BLaER1 treated with 17β-estradiol and CSF1 and Interleukin-3, amounts not matched to agents 10 nM and 100 nM (cell line): Measurements from ENCODE around the gene BANK1.
"Not testable (repeated sequence)": the region's sequence is repeated elsewhere in the genome, so short reads cannot be mapped to it uniquely, and the experiment has no call there.

Experiments used
- H3K27ac ChIP-seq, 11 experiments: shearing (Covaris generic); formaldehyde crosslinking; 2 replicates each; pipeline ENCODE4 v1.8.1; 2022
- H3K27me3 ChIP-seq, 11 experiments: shearing (Covaris generic); formaldehyde crosslinking; 2 replicates each; pipeline ENCODE4 v1.8.1; 2022
- H3K36me3 ChIP-seq, 11 experiments: shearing (Covaris generic); formaldehyde crosslinking; 2 replicates each; pipeline ENCODE4 v1.8.1; 2022
- H3K4me1 ChIP-seq, 10 experiments: shearing (Covaris generic); formaldehyde crosslinking; 2 replicates each; pipeline ENCODE4 v1.8.1; 2022
- H3K4me2 ChIP-seq, 11 experiments: shearing (Covaris generic); formaldehyde crosslinking; 2 replicates each; pipeline ENCODE4 v1.8.1; 2022
- H3K4me3 ChIP-seq, 10 experiments: shearing (Covaris generic); formaldehyde crosslinking; 2 replicates each; pipeline ENCODE4 v1.8.1; 2022
- H3K9ac ChIP-seq, 11 experiments: shearing (Covaris generic); formaldehyde crosslinking; 2 replicates each; pipeline ENCODE4 v1.8.1; 2022
- H3K9me3 ChIP-seq, 11 experiments: shearing (Covaris generic); formaldehyde crosslinking; replicated peaks in 1 of 11; 2 replicates each; pipeline ENCODE4 v1.8.1; 2022
- H4K20me1 ChIP-seq, 11 experiments: shearing (Covaris generic); formaldehyde crosslinking; 2 replicates each; pipeline ENCODE4 v1.8.1; 2022
- Cebpa-rat ChIP-seq, 11 experiments: shearing (Covaris generic); IDR thresholded peaks; 2 replicates each; pipeline ENCODE4 v1.8.1; 2022

Gene BANK1

DNA sequence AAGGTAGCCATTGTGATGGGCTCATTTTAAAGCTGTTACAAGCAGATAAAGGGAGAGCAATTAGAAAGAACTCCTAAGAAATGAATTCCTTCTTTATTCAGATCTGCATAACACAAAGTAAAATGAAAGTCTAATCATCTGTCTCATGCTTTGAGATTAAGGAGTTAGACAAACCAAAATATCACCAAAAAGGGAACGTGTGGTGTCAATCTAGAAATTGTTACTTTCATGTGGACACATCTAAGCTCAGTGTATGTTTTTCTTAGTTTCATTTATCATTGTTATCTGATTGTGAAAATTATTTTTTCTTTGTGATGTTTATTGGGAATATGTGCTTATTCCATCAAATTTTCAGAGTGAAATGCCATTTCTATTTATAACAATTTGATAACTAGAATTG is 80.3 kb downstream of the BANK1 start:
- no peak overlapping the region for H3K4me3 ChIP-seq
- no peak for TF ChIP-seq Cebpa-rat (IDR thresholded peaks at IDR 0.05)
- no peaks in the 10 kb centered on the region for H3K27me3 ChIP-seq
- H3K9me3 ChIP-seq: peaks cover 6 to 15% (median 10%) of the 10 kb centered on the region in 11 experiments; a peak in 18 of 22 replicates
- H3K27ac ChIP-seq: no peak overlapping the region
- H3K4me1 ChIP-seq: peaks cover 0 to 27% (median 20%) of the 10 kb centered on the region in 10 experiments; a peak in 14 of 20 replicates
- no peaks in the 10 kb centered on the region for H4K20me1 ChIP-seq
- peaks cover 0 to 3% (median 0%) of the 10 kb centered on the region in 11 experiments; a peak in 1 of 22 replicates for H3K36me3 ChIP-seq
- peak overlapping the region in 3 of 11 experiments; percentile 16 to 53 (median 28); a peak in 5 of 22 replicates for H3K4me2 ChIP-seq
- H3K9ac ChIP-seq: no peak overlapping the region

DNA sequence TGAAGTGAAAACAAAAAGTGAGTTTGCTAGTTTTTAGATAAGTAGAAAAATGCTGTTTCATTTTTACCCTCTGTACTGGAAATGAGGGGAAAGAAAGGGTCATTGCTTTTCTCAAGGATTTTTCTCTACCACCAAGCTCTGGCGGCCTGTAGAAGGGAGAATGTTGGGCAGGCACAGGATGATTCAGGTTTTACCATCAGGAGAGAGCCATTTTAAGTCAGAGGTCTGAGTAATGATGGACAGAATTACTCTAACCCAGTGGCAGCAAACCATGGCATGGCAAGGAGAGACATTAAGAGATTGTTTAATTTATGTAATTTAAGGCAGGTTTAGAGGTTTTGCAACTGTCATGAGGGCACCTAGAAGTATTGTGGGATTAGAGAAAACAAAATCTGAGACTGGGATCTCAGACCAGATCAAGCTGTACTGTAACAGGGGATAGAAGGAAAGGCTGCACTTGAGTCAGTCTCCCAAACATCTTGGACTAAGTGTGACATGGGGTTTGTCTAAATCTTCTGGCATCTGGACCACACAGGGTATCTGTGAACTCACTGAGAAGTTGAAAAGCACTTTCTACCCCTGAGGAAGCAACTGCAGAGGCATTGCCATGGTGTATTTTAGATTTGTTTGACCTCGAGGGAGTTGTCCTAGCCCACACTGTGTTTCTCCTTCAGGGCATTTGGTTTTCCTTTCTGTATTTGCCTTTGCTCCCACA is 81.6 kb downstream of the BANK1 start:
- H3K27ac ChIP-seq: 0 out of 22 replicates have a peak overlapping the region, but pooled peaks of 1 of the 11 experiments have one; percentile 11
- H3K9me3 ChIP-seq: peaks cover 7 to 24% (median 18%) of the 10 kb centered on the region in 11 experiments; a peak in 18 of 22 replicates

DNA sequence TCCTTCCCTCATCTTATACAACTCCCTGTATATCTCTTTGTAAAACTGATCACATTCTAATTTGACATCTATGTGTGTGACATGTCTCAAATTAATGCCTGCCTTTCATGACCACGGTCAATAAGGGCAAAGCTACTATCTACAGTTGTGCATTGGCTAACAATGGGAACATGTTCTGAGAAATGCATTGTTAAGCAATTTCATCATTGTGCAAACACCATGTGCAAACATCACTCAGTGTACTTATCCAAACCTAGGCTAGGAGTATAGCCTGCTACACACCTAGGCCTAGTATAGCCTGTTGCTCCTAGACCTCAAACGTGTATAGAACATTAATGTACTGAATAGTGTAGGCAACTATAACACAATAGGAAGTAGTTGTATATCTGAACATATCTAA is 95.0 kb downstream of the BANK1 start:
- peaks cover 0 to 9% (median 0%) of the 10 kb centered on the region in 11 experiments; a peak in 3 of 22 replicates for H3K9me3 ChIP-seq
- H4K20me1 ChIP-seq: no peaks in the 10 kb centered on the region
- H3K36me3 ChIP-seq: no peaks in the 10 kb centered on the region

More for the DNA sequence above, 81.6 kb downstream of the BANK1 start:
- peaks cover 0 to 32% (median 20%) of the 10 kb centered on the region in 10 experiments; a peak in 14 of 20 replicates for H3K4me1 ChIP-seq
- no peaks in the 10 kb centered on the region for H4K20me1 ChIP-seq
- no peak for TF ChIP-seq Cebpa-rat (IDR thresholded peaks at IDR 0.05)
- peak overlapping the region in 9 of 11 experiments; percentile 9 to 62 (median 52); a peak in 18 of 22 replicates for H3K4me2 ChIP-seq
- no peaks in the 10 kb centered on the region for H3K27me3 ChIP-seq
- no peak overlapping the region for H3K9ac ChIP-seq
- peaks cover 0 to 5% (median 0%) of the 10 kb centered on the region in 11 experiments; a peak in 1 of 22 replicates for H3K36me3 ChIP-seq
- H3K4me3 ChIP-seq: no peak overlapping the region

DNA sequence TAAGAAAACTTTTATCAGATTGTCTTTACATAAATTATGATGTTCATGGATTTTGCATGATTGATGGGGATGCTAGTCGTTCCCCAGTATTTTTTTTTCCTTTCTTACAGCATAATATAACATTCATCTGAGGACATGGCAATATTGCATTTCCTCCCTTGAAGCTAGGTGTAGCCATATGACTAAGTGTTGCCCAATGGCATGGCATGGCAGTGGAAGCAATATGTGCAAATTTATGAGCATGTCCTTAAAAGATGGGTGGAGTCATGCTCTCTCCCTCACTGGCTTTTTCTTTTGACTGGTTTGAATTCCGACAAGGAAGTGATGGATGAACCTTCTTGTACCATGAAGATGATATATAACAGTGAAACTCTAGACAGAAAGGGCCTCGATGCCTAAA is 96.3 kb downstream of the BANK1 start:
- no peak for TF ChIP-seq Cebpa-rat (IDR thresholded peaks at IDR 0.05)
- Histone ChIP-seq H3K27me3 (no peaks in the 10 kb centered on the region), H3K4me1 (no peaks in the 10 kb centered on the region), H3K4me2 (no peak overlapping the region), H3K4me3 (no peak overlapping the region), H4K20me1 (no peaks in the 10 kb centered on the region), H3K36me3 (no peaks in the 10 kb centered on the region), H3K9ac (no peak overlapping the region), H3K27ac (no peak overlapping the region), H3K9me3 (peaks cover 0 to 20% (median 4%) of the 10 kb centered on the region in 11 experiments; a peak in 3 of 22 replicates)

More for the DNA sequence above, 95.0 kb downstream of the BANK1 start:
- H3K27me3 ChIP-seq: no peaks in the 10 kb centered on the region
- H3K4me2 ChIP-seq: no peak overlapping the region
- no peaks in the 10 kb centered on the region for H3K4me1 ChIP-seq
- H3K27ac ChIP-seq: no peak overlapping the region
- no peak overlapping the region for H3K9ac ChIP-seq
- H3K4me3 ChIP-seq: no peak overlapping the region
- TF ChIP-seq Cebpa-rat (IDR thresholded peaks at IDR 0.05): no peak

DNA sequence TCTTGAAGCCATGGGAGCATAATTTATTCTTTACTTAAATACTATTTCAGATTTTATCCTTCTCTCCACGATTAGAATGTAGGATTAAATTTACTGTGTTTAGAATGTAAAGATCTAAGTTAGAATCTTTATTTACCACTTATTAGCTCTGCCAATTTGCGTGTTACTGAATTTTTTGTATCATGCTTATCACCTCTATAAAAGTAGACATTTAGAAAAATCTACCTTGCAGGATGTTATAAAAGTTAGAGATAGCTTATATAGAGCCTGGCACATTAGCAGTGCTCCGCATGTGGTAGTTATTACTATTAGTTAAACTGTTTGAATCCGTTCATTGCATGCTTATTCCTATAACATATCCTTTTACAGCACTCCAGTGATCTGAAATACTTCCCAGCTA is 97.9 kb downstream of the BANK1 start:
- Histone ChIP-seq H3K9me3 (peaks cover 0 to 20% (median 4%) of the 10 kb centered on the region in 11 experiments; a peak in 3 of 22 replicates), H3K4me3 (no peak overlapping the region), H3K36me3 (no peaks in the 10 kb centered on the region), H4K20me1 (no peaks in the 10 kb centered on the region), H3K4me1 (no peaks in the 10 kb centered on the region), H3K9ac (no peak overlapping the region), H3K4me2 (no peak overlapping the region), H3K27me3 (no peaks in the 10 kb centered on the region), H3K27ac (no peak overlapping the region)
- TF ChIP-seq Cebpa-rat (IDR thresholded peaks at IDR 0.05): no peak

DNA sequence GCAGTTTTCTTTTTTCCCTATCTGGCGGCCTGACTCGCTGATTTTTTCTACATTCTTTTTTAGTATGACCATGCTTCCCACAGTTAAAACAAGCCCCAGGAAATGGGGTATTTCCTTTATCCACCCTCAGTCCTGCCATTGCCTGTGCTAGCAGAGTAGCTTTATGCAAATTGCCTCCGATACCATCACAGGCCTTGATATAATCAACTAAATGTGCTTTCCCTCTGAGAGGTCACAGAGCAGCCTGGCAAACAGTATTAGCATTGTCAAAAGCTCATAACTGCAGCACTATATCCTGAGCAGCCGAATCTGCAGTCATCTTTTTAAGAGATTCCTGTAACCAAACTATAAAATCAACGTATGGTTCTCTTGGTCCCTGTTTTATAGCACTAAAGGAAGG is 115.0 kb downstream of the BANK1 start:
- not testable (repeated sequence) for H3K27ac ChIP-seq, H3K4me1 ChIP-seq, H3K9ac ChIP-seq, H3K4me3 ChIP-seq, H4K20me1 ChIP-seq, H3K36me3 ChIP-seq, H3K27me3 ChIP-seq, H3K4me2 ChIP-seq
- peaks cover 13 to 24% (median 15%) of the 10 kb centered on the region in 11 experiments; a peak in 19 of 22 replicates for H3K9me3 ChIP-seq

DNA sequence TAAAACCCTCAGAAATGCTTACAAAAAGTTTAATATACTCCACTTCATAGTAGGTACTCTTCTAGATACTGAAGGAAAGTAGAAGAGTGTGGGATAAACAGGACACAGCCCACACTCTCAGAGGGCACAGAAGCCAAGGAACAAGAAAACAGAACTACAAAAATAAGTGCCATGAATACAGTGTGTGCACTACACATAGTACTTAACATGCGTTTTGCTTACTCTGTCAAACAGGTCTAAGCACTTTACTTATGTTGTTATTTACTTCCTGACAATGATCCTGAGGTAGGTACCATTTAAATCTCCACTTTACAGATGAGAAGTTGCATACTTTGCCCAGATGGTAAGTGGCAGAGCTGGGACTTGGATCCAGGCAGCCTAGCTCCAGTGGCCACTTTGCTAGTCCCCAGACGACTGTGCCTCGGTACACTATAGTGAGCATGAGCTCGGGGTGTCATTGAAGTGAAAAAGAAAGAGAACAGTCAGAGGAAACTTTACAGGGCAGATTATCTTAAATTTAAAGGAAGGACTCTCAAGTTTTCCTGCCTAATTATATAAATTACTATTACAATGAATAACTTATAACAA is 120.3 kb downstream of the BANK1 start:
- TF ChIP-seq Cebpa-rat (IDR thresholded peaks at IDR 0.05): no peak
- Histone ChIP-seq H3K27ac (no peak overlapping the region), H3K4me3 (no peak overlapping the region)

DNA sequence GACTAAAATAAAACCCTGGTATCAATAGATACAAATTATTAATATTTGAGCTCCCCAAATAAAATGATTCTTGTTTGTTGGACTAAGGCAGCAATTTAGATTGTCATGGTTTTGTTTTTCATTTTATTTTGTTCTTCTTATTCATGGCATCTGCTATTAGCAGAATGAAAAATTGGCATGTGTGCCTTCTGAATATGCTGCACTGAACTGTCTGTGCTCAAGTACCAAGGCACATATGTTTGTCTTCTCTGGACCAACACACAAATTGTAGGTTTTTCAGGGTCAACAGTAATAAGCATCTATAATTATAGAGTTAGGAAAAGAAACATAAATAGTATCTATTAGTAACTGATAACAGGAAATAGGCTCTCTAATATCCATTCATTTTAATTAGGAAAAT is 121.1 kb downstream of the BANK1 start:
- Histone ChIP-seq H3K4me1 (no peaks in the 10 kb centered on the region), H3K9me3 (peaks cover 5 to 18% (median 8%) of the 10 kb centered on the region in 11 experiments; a peak in 19 of 22 replicates), H3K4me2 (no peak overlapping the region), H4K20me1 (no peaks in the 10 kb centered on the region), H3K36me3 (no peaks in the 10 kb centered on the region), H3K27ac (no peak overlapping the region), H3K4me3 (no peak overlapping the region), H3K9ac (no peak overlapping the region), H3K27me3 (no peaks in the 10 kb centered on the region)
- TF ChIP-seq Cebpa-rat (IDR thresholded peaks at IDR 0.05): no peak

More for the DNA sequence above, 120.3 kb downstream of the BANK1 start:
- Histone ChIP-seq H3K4me1 (no peaks in the 10 kb centered on the region), H3K9ac (no peak overlapping the region), H3K4me2 (no peak overlapping the region), H3K36me3 (no peaks in the 10 kb centered on the region), H4K20me1 (no peaks in the 10 kb centered on the region), H3K27me3 (no peaks in the 10 kb centered on the region), H3K9me3 (peaks cover 11 to 24% (median 14%) of the 10 kb centered on the region in 11 experiments; a peak in 19 of 22 replicates)

DNA sequence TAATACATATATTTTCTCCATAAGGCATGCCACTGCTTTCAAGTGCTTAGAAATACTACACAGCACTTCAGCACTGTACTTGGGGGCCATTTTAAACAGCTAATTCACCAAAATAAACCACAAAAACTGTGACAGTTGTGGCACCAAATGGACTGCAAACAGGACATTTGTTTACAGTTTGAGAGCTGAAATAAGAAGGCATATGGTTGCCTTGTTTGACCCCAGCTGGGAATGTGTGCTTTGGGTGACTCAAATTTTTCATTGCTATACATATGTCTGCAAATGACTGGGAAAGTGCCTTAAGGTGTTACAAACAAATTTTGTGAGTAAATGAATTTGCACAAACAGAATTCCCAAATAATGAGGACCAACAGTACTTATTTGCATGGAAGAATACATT is 124.2 kb downstream of the BANK1 start:
- no peak for TF ChIP-seq Cebpa-rat (IDR thresholded peaks at IDR 0.05)
- Histone ChIP-seq H3K9ac (no peak overlapping the region), H3K9me3 (peaks cover 0 to 10% (median 0%) of the 10 kb centered on the region in 11 experiments; a peak in 2 of 22 replicates), H3K27me3 (no peaks in the 10 kb centered on the region), H4K20me1 (no peaks in the 10 kb centered on the region), H3K4me1 (no peaks in the 10 kb centered on the region), H3K4me3 (no peak overlapping the region), H3K4me2 (no peak overlapping the region), H3K27ac (no peak overlapping the region), H3K36me3 (no peaks in the 10 kb centered on the region)
